Measurements from ENCODE around the gene DEUP1. TPM values are rescaled to one million over a fixed set of nuclear protein-coding genes. Genes with fewer than 3 reads are reported as not detected.

The DEUP1 gene
- total RNA-seq, 1 donor from 2014 or later = 0.41 TPM

GRCh38 chr11:93478841-93479240, 148.3 kb downstream of the DEUP1 start:
- FAIRE-seq (no peak), DNase-seq (ENCODE audit: low read depth) (no peak)
- no peak overlapping the region for H2AFZ ChIP-seq (ENCODE audit: low read depth, low read length)
- Mint-ChIP-seq H3K9me3 (ENCODE audit: unreplicated experiment) (no peaks in the 10 kb centered on the region), H3K4me1 (ENCODE audit: low read depth, unreplicated experiment) (peaks cover 26% of the 10 kb centered on the region), H3K4me3 (ENCODE audit: unreplicated experiment) (no peak overlapping the region), H3K27ac (ENCODE audit: unreplicated experiment) (no peak overlapping the region), H3K36me3 (ENCODE audit: low read depth, unreplicated experiment) (peaks cover 23% of the 10 kb centered on the region), H3K27me3 (ENCODE audit: low read depth, unreplicated experiment) (no peaks in the 10 kb centered on the region)
- H4K20me1 ChIP-seq (ENCODE audit: insufficient read depth, low read length) = peaks cover 8% of the 10 kb centered on the region
- H3K9me3 ChIP-seq (ENCODE audit: insufficient read depth, low read depth, low read length) = no peaks in the 10 kb centered on the region
- no peak overlapping the region for H3K4me3 ChIP-seq (ENCODE audit: insufficient read depth, low read depth, low read length)
- no peaks in the 10 kb centered on the region for H3K79me2 ChIP-seq (ENCODE audit: insufficient read depth, low read length)
- H3K9ac ChIP-seq (ENCODE audit: low read length) = no peak overlapping the region
- H3K36me3 ChIP-seq (ENCODE audit: insufficient read depth, low read length) = no peaks in the 10 kb centered on the region
- H3K27ac ChIP-seq (ENCODE audit: low read depth, low read length) = no peak overlapping the region
- peaks cover 6% of the 10 kb centered on the region for H3K4me1 ChIP-seq (ENCODE audit: insufficient read depth, low read length)
- TF ChIP-seq EZH2 (IDR thresholded peaks at IDR 0.05; ENCODE audit: insufficient read depth, low read length) = no peak
- no peak for TF ChIP-seq CTCF (IDR thresholded peaks at IDR 0.05; ENCODE audit: insufficient read depth, low read depth, low read length)
- H3K27me3 ChIP-seq (ENCODE audit: insufficient read depth, low read length) = no peaks in the 10 kb centered on the region
- no peak overlapping the region for H3K4me2 ChIP-seq (ENCODE audit: low read length)

- H3K4me3 ChIP-seq (ENCODE audit: insufficient read depth, low read depth, low read length) = no peak overlapping the region
- no peak overlapping the region for H3K27ac ChIP-seq (ENCODE audit: low read depth, low read length)
- no peak for TF ChIP-seq EZH2 (IDR thresholded peaks at IDR 0.05; ENCODE audit: insufficient read depth, low read length)
- TF ChIP-seq CTCF (IDR thresholded peaks at IDR 0.05; ENCODE audit: insufficient read depth, low read depth, low read length) = no peak
- Mint-ChIP-seq H3K36me3 (ENCODE audit: low read depth, unreplicated experiment) (peaks cover 23% of the 10 kb centered on the region), H3K4me1 (ENCODE audit: low read depth, unreplicated experiment) (peaks cover 15% of the 10 kb centered on the region), H3K9me3 (ENCODE audit: unreplicated experiment) (no peaks in the 10 kb centered on the region), H3K27ac (ENCODE audit: unreplicated experiment) (no peak overlapping the region), H3K27me3 (ENCODE audit: low read depth, unreplicated experiment) (no peaks in the 10 kb centered on the region), H3K4me3 (ENCODE audit: unreplicated experiment) (no peak overlapping the region)
- H3K9ac ChIP-seq (ENCODE audit: low read length) = no peak overlapping the region
- H3K79me2 ChIP-seq (ENCODE audit: insufficient read depth, low read length) = no peaks in the 10 kb centered on the region
- H3K4me2 ChIP-seq (ENCODE audit: low read length) = no peak overlapping the region
- no peak for FAIRE-seq
- H2AFZ ChIP-seq (ENCODE audit: low read depth, low read length) = no peak overlapping the region
- no peaks in the 10 kb centered on the region for H3K36me3 ChIP-seq (ENCODE audit: insufficient read depth, low read length)
- H3K27me3 ChIP-seq (ENCODE audit: insufficient read depth, low read length) = no peaks in the 10 kb centered on the region
- peaks cover 6% of the 10 kb centered on the region for H3K4me1 ChIP-seq (ENCODE audit: insufficient read depth, low read length)
- no peaks in the 10 kb centered on the region for H3K9me3 ChIP-seq (ENCODE audit: insufficient read depth, low read depth, low read length)
- DNase-seq (ENCODE audit: low read depth) = no peak
- peaks cover 16% of the 10 kb centered on the region for H4K20me1 ChIP-seq (ENCODE audit: insufficient read depth, low read length)
Observed at GRCh38 chr11:93480256-93480655, 149.7 kb downstream of the DEUP1 start.

- no peak overlapping the region for H3K4me3 ChIP-seq (ENCODE audit: insufficient read depth, low read depth, low read length)
- FAIRE-seq (no peak), DNase-seq (ENCODE audit: low read depth) (no peak)
- H3K4me2 ChIP-seq (ENCODE audit: low read length) = no peak overlapping the region
- H3K27ac ChIP-seq (ENCODE audit: low read depth, low read length) = no peak overlapping the region
- Mint-ChIP-seq H3K4me3 (ENCODE audit: unreplicated experiment) (no peak overlapping the region), H3K4me1 (ENCODE audit: low read depth, unreplicated experiment) (peaks cover 15% of the 10 kb centered on the region), H3K27ac (ENCODE audit: unreplicated experiment) (no peak overlapping the region), H3K36me3 (ENCODE audit: low read depth, unreplicated experiment) (peaks cover 23% of the 10 kb centered on the region), H3K27me3 (ENCODE audit: low read depth, unreplicated experiment) (no peaks in the 10 kb centered on the region), H3K9me3 (ENCODE audit: unreplicated experiment) (no peaks in the 10 kb centered on the region)
- H3K27me3 ChIP-seq (ENCODE audit: insufficient read depth, low read length) = no peaks in the 10 kb centered on the region
- H2AFZ ChIP-seq (ENCODE audit: low read depth, low read length) = no peak overlapping the region
- no peak for TF ChIP-seq EZH2 (IDR thresholded peaks at IDR 0.05; ENCODE audit: insufficient read depth, low read length)
- H3K9ac ChIP-seq (ENCODE audit: low read length) = no peak overlapping the region
- H3K79me2 ChIP-seq (ENCODE audit: insufficient read depth, low read length) = no peaks in the 10 kb centered on the region
- peaks cover 6% of the 10 kb centered on the region for H3K4me1 ChIP-seq (ENCODE audit: insufficient read depth, low read length)
- no peaks in the 10 kb centered on the region for H3K36me3 ChIP-seq (ENCODE audit: insufficient read depth, low read length)
- peaks cover 19% of the 10 kb centered on the region for H4K20me1 ChIP-seq (ENCODE audit: insufficient read depth, low read length)
- no peaks in the 10 kb centered on the region for H3K9me3 ChIP-seq (ENCODE audit: insufficient read depth, low read depth, low read length)
Observed at GRCh38 chr11:93480756-93481155, 150.2 kb downstream of the DEUP1 start.
